GM12892 (cell line): Measurements from ENCODE around the gene PHYHIPL. TPM values are rescaled to one million over a fixed set of nuclear protein-coding genes. Genes with fewer than 3 reads are reported as not detected.

Source experiments
- DNase-seq: peaks from one replicate; pipeline ENCODE4 v3.0.0; 2011; ENCODE audit not compliant: insufficient read length
- FAIRE-seq: peaks from 2 replicates; lab custom pipeline; 2011; peaks lifted over from hg19 to GRCh38; lab: Jason Lieb, UNC
- POLR2A ChIP-seq: IDR thresholded peaks from 2 replicates; pipeline ENCODE4 v1.6.1; 2011; ENCODE audit warnings: low read depth, low read length, control low read depth
- POLR2AphosphoS5 ChIP-seq: IDR thresholded peaks from 2 replicates; pipeline ENCODE4 v1.6.1; 2011; ENCODE audit warnings: low read depth, low read length, control low read depth
- TAF1 ChIP-seq: IDR thresholded peaks from 2 replicates; pipeline ENCODE4 v1.6.1; 2011; ENCODE audit warnings: low read depth, mild to moderate bottlenecking, control low read depth, low read length, borderline replicate concordance
- polyA plus RNA-seq: library from polyadenylated mRNA; unstranded; fragments of >200 nt; gene quantifications from one replicate; pipeline ENCODE4 v1.2.1, GENCODE V29; 2012; ENCODE audit warnings: missing spikeins, inconsistent platforms; ENCODE audit not compliant: missing spikeins

The PHYHIPL gene
- polyA plus RNA-seq, result not detected

GRCh38 chr10:59176241-59177030 lies at the start of gene PHYHIPL:
PHYHIPL (plus strand) TSS chr10:59176643; CDS start chr10:59176854, 211 bp downstream.
- no peak for TF ChIP-seq POLR2AphosphoS5
- no peak for TF ChIP-seq POLR2A
- no peak for TF ChIP-seq TAF1
- DNase-seq (no peak), FAIRE-seq (no peak)

- DNase-seq, result no peak
- TF ChIP-seq POLR2AphosphoS5, result no peak
- no peak for TF ChIP-seq TAF1
- no peak for TF ChIP-seq POLR2A
- FAIRE-seq, result no peak
These were observed 49.5 kb upstream of the PHYHIPL start for GRCh38 chr10:59126991-59127390.

- FAIRE-seq, result no peak
- no peak for DNase-seq
- TF ChIP-seq TAF1 (no peak), POLR2AphosphoS5 (no peak), POLR2A (no peak)
These were observed 48.5 kb upstream of the PHYHIPL start for GRCh38 chr10:59127991-59128390.

- TF ChIP-seq POLR2AphosphoS5, result no peak
- TF ChIP-seq POLR2A, result no peak
- no peak for TF ChIP-seq TAF1
- FAIRE-seq (no peak), DNase-seq (no peak)
These were observed 46.6 kb upstream of the PHYHIPL start for GRCh38 chr10:59129867-59130266.

DNA sequence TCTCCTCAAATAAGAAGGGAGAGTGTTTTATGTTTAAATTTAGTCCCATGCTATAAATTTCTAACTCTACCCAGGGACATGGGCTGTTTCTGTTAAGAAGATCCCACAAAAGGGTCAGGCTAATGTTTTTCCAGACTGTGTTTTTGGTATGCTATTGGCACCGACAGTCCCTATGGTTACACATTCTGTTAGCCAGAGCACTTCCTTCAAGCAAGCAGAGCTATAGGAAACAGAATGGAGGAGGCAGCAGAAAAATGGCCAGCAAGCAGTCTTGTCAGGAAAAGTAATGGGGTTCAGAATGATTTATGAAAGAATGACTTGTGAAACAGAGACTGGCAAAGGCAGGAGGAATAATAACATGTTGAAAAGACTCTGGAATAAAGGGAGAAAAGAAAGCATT lies 44.8 kb upstream of the PHYHIPL start:
- no peak for DNase-seq
- TF ChIP-seq TAF1 (no peak), POLR2A (no peak), POLR2AphosphoS5 (no peak)
- no peak for FAIRE-seq

GRCh38 chr10:59133841-59134593 lies 42.4 kb upstream of the PHYHIPL start:
- FAIRE-seq (no peak), DNase-seq (no peak)
- TF ChIP-seq POLR2AphosphoS5, result no peak
- no peak for TF ChIP-seq TAF1
- no peak for TF ChIP-seq POLR2A

GRCh38 chr10:59134785-59135184 lies 41.7 kb upstream of the PHYHIPL start:
- FAIRE-seq (no peak), DNase-seq (no peak)
- no peak for TF ChIP-seq POLR2AphosphoS5
- no peak for TF ChIP-seq TAF1
- TF ChIP-seq POLR2A, result no peak

DNA sequence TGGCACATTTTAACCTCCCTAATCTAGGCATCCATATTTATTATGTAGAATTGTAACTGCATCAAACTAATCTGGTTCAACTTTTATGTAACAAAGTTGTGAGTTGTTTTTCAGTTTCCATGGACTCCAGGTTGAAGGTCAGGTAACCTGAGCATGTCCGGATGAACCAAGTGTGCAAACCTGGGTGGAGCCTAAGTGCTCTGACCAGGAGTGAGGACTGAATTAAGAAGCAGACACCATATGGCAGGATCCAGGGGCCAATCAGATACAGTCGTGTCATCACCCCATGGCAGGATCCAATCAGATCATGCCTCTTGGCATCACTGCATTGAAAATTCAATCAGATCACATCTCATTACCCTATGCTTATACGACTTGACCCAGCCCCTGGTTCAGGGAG lies 41.2 kb upstream of the PHYHIPL start:
- DNase-seq (no peak), FAIRE-seq (no peak)
- TF ChIP-seq POLR2AphosphoS5, result no peak
- TF ChIP-seq TAF1, result no peak
- no peak for TF ChIP-seq POLR2A

- DNase-seq, result no peak
- no peak for TF ChIP-seq POLR2AphosphoS5
- FAIRE-seq, result no peak
These were observed 38.4 kb upstream of the PHYHIPL start for GRCh38 chr10:59138052-59138451.

DNA sequence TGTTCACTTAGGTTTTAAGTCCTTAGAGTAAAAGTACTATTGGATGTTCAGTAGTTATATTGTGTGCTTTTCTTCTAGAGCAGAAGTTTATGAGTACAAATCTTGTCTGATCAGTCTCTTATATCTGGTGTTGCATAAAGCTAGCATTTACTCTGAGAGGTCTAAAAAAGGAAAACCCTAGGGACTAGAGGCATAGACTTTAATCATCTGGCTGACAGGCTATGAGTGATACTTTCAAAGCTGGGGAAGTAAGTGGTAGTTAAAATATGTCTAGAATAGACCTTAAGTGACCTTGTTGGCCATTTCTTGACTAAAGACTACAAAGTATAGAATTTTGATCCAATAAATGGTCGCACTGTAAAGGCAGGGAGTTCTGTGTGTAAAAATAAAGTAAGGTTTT lies 32.9 kb upstream of the PHYHIPL start:
- no peak for DNase-seq
- TF ChIP-seq POLR2A, result no peak
- no peak for TF ChIP-seq POLR2AphosphoS5
- TF ChIP-seq TAF1, result no peak
- no peak for FAIRE-seq

- FAIRE-seq (no peak), DNase-seq (no peak)
These were observed 27.7 kb upstream of the PHYHIPL start for GRCh38 chr10:59148701-59149100.

DNA sequence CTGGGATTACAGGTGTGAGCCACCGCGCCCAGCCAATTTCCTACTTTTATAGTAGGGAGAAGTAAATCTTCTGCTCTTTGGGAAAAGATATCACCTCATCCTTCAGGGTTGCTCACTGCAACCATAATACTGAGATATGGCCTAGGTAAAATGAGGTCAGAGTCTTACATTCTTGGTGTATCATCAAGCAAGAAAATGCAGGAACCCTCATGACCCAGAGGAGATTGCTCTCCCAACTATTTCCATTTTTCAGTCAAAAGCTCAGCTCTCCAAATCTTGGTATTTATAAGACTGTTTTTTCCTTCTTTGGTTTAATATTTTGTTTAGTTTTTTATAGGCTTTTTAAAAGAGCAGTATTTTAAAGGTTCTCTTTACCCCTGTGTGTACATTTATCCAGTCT lies 20.9 kb upstream of the PHYHIPL start:
- no peak for DNase-seq
- FAIRE-seq, result no peak
- TF ChIP-seq POLR2A (no peak), POLR2AphosphoS5 (no peak), TAF1 (no peak)

More at GRCh38 chr10:59148701-59149100, 27.7 kb upstream of the PHYHIPL start:
- TF ChIP-seq POLR2A, result no peak
- no peak for TF ChIP-seq POLR2AphosphoS5
- no peak for TF ChIP-seq TAF1
